GM13976 (cell line): ENCODE results near the gene CRYGN.

Source experiments
- DNase-seq: peaks from one replicate; pipeline ENCODE4 v3.0.0; 2012; ENCODE audit warnings: low spot score
- CTCF ChIP-seq: IDR thresholded peaks from 2 replicates; pipeline ENCODE4 v1.5.1; 2012; ENCODE audit warnings: borderline replicate concordance, mild to moderate bottlenecking; ENCODE audit not compliant: insufficient read depth; ENCODE audit errors: extremely low read depth, missing control alignments, control extremely low read depth
- in situ Hi-C: fragments of 300-500 bp; cut with MboI; formaldehyde crosslinking; loops from one replicate; pipeline ENCODE4 v1.12.0; 2022; ENCODE audit warnings: low sequenced_read_pairs, mixed read lengths, inconsistent platforms; ENCODE audit not compliant: unreplicated experiment

Gene CRYGN

GRCh38 chr7:151383638-151384351 is 56.1 kb downstream of the CRYGN start:
- in situ Hi-C loops: no loop called here
- TF ChIP-seq CTCF: no peak
- no peak for DNase-seq

GRCh38 chr7:151382079-151382885 is 57.7 kb downstream of the CRYGN start:
- in situ Hi-C loops: no loop called here
- DNase-seq: no peak
- TF ChIP-seq CTCF: no peak

GRCh38 chr7:151381348-151382078 is 58.4 kb downstream of the CRYGN start:
- in situ Hi-C loops: no loop called here
- peak; percentile 73 for DNase-seq
- TF ChIP-seq CTCF: no peak

DNA sequence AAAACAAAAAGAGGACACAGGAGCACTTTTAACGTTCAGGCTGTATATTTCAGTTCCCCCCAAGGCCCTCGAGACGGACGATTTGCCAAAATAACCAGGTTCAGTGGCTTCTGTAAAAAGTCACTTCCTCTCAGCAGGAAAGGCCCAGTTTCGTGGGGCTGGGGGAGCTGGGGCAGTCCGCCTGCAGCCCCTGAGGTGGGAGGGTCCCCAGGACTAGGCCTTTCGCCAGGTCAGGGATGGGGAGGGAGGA is 58.9 kb downstream of the CRYGN start:
- in situ Hi-C loops: no loop called here
- peak; percentile 75 for DNase-seq

DNA sequence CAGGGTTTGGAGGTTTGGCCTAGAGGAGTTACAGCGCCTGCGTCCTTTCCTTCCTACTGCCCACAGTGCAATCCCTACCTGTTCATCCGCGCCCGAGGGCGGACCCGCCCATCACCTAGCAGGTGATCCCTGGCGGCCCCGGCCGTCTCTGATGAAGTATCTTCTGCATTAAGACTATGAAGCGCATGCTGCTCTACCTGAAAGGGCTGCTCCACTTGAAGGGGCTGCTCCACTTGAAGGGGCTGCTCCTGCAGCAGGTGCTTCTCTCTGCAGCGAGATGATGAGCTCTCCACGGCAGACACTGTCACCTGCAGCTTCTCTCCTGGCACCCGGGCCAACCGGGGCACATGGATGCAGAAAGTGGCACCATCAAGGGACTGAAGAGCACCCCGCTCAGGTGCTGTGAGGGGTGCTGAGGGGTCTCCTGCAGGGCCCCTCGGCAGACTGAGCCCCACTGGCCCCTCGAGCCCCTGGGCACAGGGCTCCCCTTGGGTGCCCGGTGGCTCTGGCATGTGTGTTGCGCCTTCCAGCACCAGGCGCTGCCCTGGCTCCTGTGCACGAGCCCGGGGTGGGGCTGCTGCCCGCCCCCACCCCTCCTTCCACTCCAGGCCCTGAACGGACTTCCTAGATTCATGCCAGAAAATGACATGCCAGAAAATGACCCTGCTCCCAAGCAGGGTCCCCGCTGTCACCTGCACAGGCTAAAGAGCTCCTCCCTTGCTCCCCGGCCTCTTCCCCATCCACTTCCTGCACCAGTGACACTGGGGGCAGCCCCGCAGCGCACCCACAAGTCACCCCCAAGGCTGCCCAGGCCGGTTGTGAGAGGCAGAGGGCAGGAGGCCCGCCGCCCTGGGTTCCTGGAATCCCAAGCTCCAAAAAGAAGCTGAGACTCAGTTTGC is 59.5 kb downstream of the CRYGN start:
- DNase-seq: no peak
- no peak for TF ChIP-seq CTCF
- in situ Hi-C loops: no loop called here

More for the DNA sequence above, 58.9 kb downstream of the CRYGN start:
- TF ChIP-seq CTCF: no peak

GRCh38 chr7:151379534-151380198 is 60.3 kb downstream of the CRYGN start:
- no peak for DNase-seq
- in situ Hi-C loops: no loop called here
- TF ChIP-seq CTCF: no peak
